HG03432 (cell line): ENCODE data around the gene FNIP1.
A peak's percentile ranks its signal among the peaks of the same experiment; 100 is the strongest.
"Not testable (repeated sequence)": the region's sequence is repeated elsewhere in the genome, so short reads cannot be mapped to it uniquely, and the experiment has no call there.

Experiments
- ATAC-seq: cut with Tn5 transposase; IDR thresholded peaks from one replicate; pipeline ENCODE4 v1.9.1; 2021; ENCODE audit warnings: mild to moderate bottlenecking, moderate library complexity; ENCODE audit not compliant: unreplicated experiment

Gene FNIP1

DNA sequence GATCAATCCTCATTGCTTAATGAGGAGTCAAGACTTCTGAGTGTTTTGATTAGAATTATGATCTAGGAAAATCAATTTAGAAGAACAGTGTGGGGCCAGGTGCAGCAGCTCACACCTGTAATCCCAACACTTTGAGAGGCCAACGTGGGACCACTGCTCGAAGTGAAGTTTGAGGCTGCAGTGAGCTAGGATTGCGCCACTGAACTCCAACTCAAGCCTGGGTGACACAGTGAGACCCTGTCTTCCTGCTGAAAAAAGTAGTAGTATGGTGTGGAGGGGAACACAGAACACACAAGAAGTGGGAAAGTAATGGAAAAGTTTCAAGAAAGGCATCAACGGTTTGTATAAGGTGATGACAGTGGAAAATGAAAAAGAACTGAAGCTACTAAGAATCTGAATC, 9.1 kb downstream of the FNIP1 start:
- ATAC-seq = no peak

DNA sequence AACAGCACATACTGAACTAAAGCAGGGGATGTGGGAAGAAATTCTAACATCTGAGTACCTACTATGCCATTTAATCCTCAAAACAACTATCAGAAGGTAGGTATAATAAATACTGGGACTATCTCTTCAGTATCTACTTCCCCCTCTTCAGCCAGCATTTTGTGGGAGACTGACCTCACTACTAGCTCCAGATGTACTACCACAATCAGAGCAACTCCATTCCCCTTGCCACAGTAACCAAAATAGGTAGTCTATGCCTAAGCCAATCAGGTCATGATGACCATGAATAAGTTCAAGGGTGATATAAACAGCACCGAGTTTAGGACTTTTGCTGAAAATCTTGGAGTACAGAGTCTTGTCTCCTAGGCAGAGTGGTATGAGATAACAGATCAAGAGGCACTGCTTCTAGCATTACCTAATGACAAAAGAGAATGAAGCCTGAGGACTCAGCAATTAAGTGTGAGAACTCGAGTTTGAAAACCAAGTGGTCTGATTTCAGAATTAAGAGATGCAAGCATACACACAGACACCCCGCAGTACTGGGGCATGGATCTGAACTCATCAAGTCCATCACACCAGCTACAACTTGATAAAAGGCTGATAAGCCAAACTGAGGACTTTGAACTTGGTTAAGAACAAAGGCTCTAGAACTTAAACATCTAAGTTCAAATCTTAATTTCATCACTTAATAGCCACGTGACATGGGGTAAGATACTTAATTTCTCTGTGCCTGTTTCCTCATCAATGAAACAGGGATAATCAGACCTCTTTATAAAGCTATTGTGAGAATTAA, 9.7 kb downstream of the FNIP1 start:
- ATAC-seq = no peak

- no peak for ATAC-seq
Observed at GRCh38 chr5:131786036-131786435, 10.8 kb downstream of the FNIP1 start.

- no peak for ATAC-seq
Observed at GRCh38 chr5:131783874-131784273, 12.9 kb downstream of the FNIP1 start.

GRCh38 chr5:131783357-131783756, 13.5 kb downstream of the FNIP1 start:
- ATAC-seq = no peak

- no peak for ATAC-seq
Observed at GRCh38 chr5:131782717-131783116, 14.1 kb downstream of the FNIP1 start.

DNA sequence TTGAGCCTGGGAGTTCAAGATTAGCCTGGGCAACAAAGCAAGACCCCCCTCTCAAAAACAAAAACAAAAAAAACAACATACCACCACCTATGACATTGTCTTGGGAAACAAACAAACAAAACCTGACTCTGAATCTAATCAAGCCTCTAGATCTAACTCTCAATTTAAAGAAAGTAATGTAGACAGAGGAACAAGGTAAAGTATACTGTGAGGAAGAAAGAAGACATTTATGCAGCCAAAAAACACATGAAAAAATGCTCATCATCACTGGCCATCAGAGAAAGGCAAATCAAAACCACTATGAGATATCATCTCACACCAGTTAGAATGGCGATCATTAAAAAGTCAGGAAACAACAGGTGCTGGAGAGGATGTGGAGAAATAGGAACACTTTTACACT, 18.7 kb downstream of the FNIP1 start:
- ATAC-seq = not testable (repeated sequence)

DNA sequence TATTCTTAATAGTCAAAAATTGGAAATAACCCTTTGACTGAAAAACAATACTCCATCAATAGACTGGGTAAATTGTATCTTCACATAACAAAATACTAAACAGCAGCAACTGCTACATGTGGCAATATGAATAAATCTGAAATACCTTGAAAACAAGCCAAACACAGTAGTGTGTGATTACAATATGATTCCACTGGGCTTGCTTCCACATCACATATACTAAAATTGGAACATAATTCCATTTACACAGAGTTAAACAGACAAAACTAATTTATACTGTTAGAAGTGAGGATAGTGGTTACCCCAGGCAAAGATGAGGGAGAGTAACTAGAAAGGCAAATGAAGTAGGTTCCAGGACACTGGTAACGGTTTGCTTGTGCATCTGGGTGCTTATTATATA, 20.4 kb downstream of the FNIP1 start:
- no peak for ATAC-seq

DNA sequence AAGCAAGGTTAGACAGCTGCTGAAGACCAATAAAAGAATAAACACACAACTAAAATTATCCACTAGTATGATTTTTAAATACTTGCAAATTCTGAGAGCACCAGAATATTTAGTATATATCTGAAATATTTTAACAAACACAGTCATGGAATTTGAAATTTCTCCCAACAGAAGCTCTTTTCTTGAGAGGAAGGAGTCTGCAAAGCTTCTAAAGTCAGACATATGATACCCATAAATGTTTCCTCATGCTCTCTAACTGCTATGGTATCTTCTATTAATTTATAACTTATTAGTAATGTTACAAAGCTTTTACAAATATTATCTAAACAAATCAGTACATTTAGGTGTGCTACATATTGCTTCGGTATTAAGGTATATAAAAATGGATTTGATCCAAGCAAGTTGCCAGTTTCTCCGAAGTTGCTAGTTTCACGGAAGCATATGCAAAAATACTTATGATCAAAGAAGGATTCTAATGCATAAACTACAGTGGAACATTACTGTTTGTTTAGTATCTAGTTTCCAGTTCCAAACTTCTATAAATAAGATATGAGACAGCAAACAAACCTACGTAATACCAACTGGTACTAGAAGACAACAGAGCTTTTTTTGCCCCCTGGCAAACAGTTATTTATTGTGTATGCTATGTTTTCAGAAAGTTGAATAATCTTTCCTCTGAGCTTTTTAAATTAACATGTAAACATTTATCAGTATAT, 22.0 kb downstream of the FNIP1 start:
- no peak for ATAC-seq

GRCh38 chr5:131773805-131774204, 23.0 kb downstream of the FNIP1 start:
- ATAC-seq = no peak

DNA sequence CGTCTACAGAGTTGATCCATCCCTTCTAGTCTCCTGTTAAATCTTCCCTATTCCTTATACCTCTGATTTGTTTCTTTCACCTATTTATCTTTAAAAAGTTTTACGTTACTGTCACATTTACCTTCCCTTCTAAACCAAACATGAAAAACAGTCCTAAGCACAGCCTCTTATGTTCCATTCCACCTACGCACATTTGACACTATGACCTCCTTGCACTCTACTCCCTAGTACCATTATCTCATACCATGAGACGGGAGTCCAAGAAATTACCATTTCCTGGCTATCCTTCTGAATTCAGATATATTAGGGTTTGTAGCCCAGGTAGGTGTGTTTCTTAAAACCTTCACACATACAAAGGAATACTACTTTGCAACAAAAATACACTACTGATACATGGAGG, 25.1 kb downstream of the FNIP1 start:
- ATAC-seq = no peak

DNA sequence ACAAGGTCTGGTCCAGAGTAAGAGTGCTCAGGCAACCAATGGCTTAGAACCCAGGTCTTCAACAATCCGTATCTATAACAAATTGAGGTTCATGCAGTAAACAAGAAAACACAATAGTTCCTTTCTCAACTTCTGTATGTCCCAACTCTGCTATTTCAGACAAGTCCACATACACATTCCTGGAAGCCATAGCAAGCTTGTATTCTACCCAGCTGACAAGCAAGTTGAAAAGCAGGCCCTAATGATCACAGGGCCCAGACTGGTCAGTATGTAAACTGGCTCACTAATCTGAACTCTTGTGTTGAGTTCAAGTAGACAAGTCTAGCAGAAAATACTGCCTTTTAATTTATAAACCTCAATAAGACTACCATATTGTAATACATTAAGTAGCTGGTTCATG, 26.9 kb downstream of the FNIP1 start:
- no peak for ATAC-seq

- ATAC-seq = no peak
Observed at GRCh38 chr5:131769336-131769735, 27.5 kb downstream of the FNIP1 start.

DNA sequence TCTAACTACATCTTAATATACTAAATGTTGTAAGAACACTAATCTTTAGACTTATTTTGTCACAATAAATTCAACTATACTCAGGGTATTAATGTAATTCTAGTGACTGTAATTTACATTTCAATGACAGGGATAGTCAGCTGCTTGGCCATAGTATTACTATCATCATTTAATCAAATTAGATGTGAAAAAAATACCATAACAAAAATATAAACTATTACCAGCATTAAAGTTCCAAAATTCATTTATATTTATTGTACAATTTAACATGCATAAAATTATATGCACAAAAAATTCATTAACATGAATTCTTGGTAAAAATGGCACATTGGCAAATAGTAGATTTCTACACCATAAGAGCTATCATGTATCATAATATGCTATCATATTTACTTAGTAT, 28.9 kb downstream of the FNIP1 start:
- no peak for ATAC-seq

DNA sequence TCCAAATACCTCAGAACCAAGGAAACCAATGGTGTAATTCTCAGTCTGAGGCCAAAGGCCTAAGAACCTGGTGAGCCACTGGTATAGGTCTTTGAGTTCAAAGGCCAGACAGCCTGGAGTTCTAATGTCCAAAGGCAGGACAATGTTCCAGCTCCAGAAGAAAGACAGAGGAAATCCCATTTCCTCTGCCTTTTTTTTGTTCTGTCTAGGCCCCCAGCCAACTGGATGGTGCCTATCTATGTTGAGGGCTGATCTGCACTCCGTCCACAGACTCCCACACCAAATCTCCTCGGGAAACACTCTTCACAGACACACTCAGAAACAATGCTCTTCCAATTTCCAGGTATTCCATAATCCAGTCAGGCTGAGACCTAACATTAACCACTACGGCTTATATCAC, 30.1 kb downstream of the FNIP1 start:
- ATAC-seq = no peak

DNA sequence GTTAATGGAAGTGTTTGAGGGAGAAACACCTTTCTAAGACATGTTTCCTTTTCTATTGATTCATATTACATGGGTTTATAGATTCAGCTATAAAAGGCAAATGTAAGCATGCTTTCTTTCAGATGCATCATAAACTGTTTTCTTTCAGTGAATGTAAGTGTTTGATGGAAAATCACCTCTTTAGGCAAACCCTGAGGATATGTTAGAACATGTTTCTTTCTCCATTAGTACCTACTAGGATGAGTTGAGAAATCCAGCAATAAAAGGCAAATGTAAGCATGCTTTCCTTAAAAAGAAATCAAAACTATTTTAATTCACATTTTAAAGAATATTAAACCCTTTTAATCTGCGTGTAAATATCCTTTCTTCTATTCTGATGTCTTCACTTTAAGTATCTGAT, 31.6 kb downstream of the FNIP1 start:
- no peak for ATAC-seq

DNA sequence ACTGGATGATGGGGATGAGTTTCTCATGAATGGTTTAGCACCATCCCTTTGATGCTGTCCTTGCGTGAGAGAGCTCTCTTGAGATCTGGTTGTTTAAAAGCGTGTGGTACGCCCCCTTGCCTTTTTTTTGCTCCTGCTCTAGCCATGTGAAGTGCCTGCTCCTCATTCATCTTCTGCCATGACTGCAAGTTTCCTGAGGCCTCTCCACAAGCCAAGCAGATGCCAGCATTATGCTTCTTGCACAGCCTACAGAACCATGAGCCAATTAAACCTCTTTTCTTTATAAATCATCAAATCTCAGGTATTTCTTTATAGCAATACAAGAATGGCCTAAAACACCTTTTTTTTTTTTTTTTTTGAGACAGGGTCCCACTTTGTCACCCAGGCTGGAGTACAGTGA, 32.8 kb downstream of the FNIP1 start:
- no peak for ATAC-seq

DNA sequence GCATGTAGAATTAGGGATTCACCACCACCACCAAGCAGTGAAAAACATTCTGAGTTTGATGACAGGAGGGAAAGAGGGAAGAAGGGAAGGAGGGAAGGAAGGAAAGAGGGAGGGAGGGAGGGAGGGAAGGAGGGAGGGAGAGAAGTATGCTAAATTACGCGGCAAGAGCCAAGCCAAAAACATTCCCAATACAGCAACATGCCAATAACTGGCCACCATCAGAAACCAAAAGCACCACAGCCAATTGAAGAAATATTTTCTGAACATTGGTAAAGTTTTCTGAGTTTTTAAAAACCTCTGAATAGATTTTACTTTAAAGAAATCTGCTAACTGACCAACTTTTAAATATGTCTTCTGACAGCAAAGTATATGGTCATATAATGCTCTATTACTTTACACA, 36.0 kb downstream of the FNIP1 start:
- ATAC-seq = no peak

DNA sequence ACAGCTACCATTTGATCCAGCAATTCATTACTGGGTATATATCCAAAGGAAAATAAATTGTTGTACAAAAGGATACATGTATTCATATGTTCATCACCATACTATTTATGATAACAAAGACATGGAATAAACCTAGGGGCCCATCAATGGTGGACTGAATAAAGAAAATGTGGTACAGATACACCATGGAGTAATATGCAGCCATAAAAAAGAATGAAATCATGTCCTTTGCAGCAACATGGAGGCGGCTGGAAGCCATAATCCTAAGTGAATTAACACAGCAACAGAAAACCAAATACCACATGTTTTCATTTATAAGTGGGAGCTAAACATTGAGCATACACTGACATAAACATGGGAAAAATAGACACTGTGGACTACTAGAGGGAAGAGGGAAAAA, 37.1 kb downstream of the FNIP1 start:
- ATAC-seq = no peak

- ATAC-seq = peak; percentile 60
Observed at GRCh38 chr5:131758520-131758900, 38.3 kb downstream of the FNIP1 start.

DNA sequence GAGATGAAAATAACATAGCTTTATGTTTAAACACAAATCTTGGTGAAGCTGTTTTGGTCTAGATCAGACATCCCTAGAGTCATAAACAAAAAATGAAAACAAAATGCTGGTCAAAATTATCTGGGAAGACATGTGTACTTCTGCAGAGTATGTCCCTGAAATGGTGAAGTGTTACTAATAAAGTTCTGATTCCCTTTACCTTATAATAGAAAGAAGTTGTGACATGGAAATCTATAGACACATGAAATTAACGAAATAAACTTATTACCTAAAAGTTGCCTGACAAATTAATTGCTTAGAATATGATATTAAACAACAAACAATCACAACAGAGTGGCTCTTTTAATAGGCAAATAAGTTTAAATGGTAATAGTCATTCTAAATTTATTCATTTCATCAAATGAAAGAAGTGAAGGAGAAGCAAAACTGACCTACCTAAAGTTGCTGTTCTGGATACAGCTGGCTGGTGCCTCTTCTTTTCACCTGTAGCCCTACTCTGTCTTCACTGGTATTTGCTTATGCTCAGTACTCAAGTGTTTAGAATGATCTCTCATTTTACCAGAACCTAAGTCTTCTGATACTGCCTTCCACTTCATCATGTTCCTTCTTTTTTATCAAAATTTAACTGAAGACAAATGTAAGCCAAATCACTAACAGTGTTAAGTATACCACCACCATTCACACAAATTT, 38.8 kb downstream of the FNIP1 start:
- ATAC-seq = peak; percentile 63

DNA sequence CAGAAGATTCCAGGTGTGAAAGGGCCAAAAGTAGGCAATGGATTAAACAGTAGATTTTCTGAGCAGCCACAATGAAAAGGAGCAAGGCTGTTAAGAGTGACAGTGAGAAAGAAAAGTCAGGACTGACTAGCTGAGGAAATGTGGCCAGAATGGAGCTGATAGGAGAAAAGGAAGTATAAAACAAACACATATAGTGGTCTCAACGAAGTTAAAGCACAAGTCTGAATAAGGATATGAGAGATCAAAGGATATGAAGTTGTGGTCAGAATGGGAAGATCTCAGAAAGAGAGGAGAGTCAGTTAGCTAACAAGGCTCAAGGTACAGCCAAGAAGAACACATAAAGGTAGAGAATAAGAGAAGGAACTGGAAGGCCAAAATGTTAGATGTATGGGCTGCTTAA, 39.9 kb downstream of the FNIP1 start:
- no peak for ATAC-seq
